GM19463 (cell line): ENCODE results near the gene PAIP1.
A peak's percentile ranks its signal among the peaks of the same experiment; 100 is the strongest.
"Not testable (repeated sequence)": the region's sequence is repeated elsewhere in the genome, so short reads cannot be mapped to it uniquely, and the experiment has no call there.

Experiments
- ATAC-seq: cut with Tn5 transposase; IDR thresholded peaks from one replicate; pipeline ENCODE4 v1.9.1; 2021; ENCODE audit warnings: mild to moderate bottlenecking, moderate library complexity; ENCODE audit not compliant: unreplicated experiment

PAIP1 gene

GRCh38 chr5:43572357-43572756 is 15.5 kb upstream of the PAIP1 start:
- no peak for ATAC-seq

- no peak for ATAC-seq
Measured at GRCh38 chr5:43571237-43571636, 14.4 kb upstream of the PAIP1 start.

- ATAC-seq: no peak
Measured at GRCh38 chr5:43570450-43571158, 13.7 kb upstream of the PAIP1 start.

DNA sequence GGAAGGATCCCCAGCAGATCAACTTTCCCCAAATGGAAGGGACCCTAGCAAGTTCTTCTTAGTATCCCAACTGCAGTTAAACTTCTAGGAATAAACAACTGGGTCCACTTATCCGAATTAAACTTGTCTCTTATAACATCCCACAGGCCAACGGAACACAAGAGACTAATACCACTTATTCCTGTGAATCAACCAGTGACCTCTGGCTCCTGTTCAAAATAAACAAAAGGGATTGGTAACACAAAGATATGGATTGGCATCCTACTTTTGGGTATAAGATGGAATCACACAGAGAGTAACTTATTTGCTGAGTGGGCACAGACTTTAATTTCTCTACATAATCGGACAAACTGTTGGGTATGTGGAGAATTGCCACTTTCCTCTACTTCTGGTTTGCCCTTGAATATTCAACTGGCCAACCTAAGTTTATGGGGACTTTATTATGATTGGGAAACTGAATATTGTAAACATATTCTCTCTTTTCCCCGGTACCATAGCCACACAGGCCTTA is 12.4 kb upstream of the PAIP1 start:
- no peak for ATAC-seq

DNA sequence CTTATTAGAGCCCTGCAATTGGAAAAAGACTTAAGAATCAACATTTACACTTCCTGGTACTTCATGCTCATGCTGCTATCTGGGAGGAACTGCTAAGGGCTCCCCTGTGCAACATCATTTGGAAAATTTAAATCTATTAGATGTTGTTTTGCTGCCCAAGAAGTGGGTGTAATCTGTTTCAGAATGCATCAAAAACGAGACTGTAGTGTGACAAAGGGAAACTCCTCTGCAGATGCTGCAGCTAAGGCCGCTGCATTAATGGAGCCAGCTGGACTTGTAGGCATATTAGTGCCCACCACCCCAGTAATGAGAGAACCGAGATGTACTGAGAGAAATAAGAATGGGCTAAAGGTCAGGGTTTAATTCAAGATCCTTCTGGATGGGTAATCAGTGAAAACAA is 11.1 kb upstream of the PAIP1 start:
- ATAC-seq: no peak

DNA sequence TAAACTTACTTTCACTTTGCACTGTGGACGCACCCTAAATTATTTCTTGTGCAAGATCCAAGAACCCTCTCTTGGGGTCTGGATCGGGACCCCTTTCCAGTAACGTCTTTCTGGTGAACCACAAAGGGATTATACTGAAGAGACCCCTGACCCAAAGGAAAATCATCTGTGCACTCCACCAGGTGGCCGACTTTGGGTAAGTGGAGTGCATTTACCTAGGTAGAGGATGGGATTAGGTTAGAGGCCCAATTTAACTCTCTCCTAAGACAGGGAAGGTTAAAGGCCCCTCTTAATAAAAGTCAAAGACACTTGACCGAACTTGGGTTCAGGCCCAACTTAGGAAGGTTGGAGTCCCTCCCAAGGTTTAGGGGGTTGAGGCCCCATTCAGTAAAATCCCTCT is 8.2 kb upstream of the PAIP1 start:
- no peak for ATAC-seq

GRCh38 chr5:43564289-43564850 is 7.5 kb upstream of the PAIP1 start:
- ATAC-seq: no peak

DNA sequence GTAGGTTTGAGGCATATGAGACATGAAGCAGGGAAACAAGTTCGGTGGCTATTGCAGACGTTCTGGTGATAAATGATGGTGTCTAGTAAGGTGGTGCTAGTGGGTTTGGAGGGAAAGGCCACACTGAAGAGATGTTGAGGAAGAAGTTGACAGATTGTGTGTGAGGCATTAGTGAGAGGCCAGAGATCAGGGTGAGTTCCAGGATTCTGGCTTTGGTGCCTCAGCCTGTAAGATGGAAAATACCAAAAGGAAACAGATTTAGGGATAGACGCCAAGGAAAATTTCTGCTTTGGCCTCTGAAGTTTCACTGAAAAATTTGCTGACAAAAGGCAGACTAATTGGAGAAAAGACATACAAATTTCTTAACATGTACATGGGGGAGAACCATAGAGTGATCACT is 6.4 kb upstream of the PAIP1 start:
- no peak for ATAC-seq

GRCh38 chr5:43561356-43561755 is 4.5 kb upstream of the PAIP1 start:
- ATAC-seq: no peak

DNA sequence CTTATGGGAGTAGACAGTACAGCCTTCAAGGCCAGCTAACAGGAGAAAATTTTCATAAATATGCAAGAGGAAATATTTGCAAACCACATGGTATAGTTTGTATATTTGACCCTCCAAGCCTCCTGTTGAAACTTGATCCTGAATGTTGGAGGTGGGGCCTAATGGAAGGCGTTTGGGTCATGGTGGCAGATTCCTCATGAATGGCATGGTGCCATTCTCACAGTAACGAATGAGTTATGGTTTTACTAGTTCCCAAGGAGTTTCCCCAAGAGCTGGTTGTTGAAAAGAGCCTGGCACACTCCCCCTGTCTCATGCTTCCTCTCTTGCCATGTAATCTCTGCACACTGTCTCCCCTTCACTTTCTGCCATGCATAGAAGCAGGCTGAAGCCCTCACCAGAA is 3.3 kb upstream of the PAIP1 start:
- ATAC-seq: no peak

- ATAC-seq: peak; percentile 89
Measured at GRCh38 chr5:43556607-43556856, 345 bp downstream of the PAIP1 start.

GRCh38 chr5:43555895-43556606 is 826 bp downstream of the PAIP1 start:
- ATAC-seq: no peak

GRCh38 chr5:43554497-43554896 is 2.4 kb downstream of the PAIP1 start:
- ATAC-seq: no peak

DNA sequence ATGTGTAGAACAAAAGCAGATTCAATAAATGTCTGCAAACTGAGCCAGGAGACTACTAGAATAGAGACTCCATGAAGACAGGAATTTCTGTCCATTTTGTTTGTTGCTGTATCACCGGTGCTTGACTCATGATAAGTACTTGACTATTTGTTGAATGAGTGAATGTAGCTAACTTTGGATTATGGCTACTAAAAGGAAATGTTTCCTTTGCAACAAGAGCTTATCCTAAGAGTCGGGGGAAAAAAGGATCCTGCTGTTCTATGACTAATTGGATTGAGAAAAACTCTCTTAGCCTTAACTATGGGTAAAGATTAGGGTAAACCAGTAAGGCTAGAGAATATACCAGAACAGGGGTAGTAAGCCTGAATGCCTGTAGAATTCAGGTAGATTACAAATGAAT is 3.5 kb downstream of the PAIP1 start:
- no peak for ATAC-seq

GRCh38 chr5:43551731-43552130 is 5.1 kb downstream of the PAIP1 start:
- ATAC-seq: no peak

- ATAC-seq: not testable (repeated sequence)
Measured at GRCh38 chr5:43549272-43549671, 7.6 kb downstream of the PAIP1 start.

GRCh38 chr5:43548358-43548757 is 8.5 kb downstream of the PAIP1 start:
- no peak for ATAC-seq

GRCh38 chr5:43547532-43547931 is 9.3 kb downstream of the PAIP1 start:
- ATAC-seq: no peak

DNA sequence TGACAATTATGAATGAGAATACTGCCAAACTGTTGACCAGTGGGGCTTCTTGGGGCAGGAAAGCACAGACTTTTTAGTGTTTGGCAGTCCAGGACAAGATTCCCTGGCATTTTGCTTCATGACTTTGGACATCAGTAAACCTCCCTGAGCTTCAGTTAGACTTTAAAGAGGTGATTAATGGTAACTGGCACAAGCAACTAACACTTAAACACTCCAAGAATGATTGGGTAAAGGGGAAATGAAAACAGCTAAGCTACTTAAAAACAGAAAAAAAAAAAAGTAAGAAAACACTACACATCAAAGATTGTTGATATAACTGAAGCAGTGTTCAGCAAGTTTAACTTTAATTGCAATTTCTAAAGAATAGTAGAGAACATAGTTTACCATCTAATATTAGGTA is 13.4 kb downstream of the PAIP1 start:
- ATAC-seq: no peak

- no peak for ATAC-seq
Measured at GRCh38 chr5:43540746-43541145, 16.1 kb downstream of the PAIP1 start.

DNA sequence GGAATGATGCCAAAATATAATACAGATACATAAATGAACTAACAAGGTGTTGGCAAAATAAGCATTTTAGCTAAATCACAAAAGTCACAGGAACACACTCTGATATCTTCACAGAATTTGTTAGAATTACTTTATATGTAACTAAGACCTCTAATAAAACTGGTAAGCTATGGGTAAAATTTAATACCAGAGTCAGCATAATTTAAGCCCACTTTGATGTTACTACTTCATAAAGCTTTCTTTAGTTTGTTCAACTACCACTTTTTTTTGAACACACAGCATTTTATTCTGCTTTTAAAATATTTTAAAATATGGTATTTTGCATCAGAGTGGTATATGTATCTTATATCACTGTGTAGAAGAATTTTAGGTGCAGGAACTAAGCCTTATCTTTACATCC is 19.9 kb downstream of the PAIP1 start:
- ATAC-seq: no peak

- ATAC-seq: no peak
Measured at GRCh38 chr5:43533646-43534045, 23.2 kb downstream of the PAIP1 start.
